Left ventricle myocardium superior (tissue), 1 donor: Measurements from ENCODE around the gene NRN1L. TPM values are rescaled to one million over a fixed set of nuclear protein-coding genes. Genes with fewer than 3 reads are reported as not detected.

Experiments used
- ATAC-seq: fragments of 200-7000 bp; cut with Tn5 transposase; one replicate; pipeline ENCODE4 v1.9.1; 2020; ENCODE audit warnings: mild to moderate bottlenecking, moderate library complexity
- DNase-seq: peaks from one replicate; pipeline ENCODE4 v3.0.0-alpha.2; 2020
- intact Hi-C: fragments of 100-400 bp; cut with micrococcal nuclease; formaldehyde crosslinking; loops from one replicate; pipeline ENCODE4 v1.11.0; 2022
- total RNA-seq: library from RNA; stranded (reverse); fragmentation: NEBNext Ultra II Directional; extraction: Animal tissue kit (Norgen Biotek cat#: 25700); gene quantifications from one replicate; pipeline ENCODE4 v1.2.1, GENCODE V29; 2021
- donor health status: DM: no; HTN: yes; CAD: no; lungs with severe emphysema.

NRN1L gene
- total RNA-seq, 1 donor from 2014 or later = not detected

- intact Hi-C loops = no loop called here
- ATAC-seq = no peak
- no peak for DNase-seq
Observed at GRCh38 chr16:67930678-67931211, 46.1 kb downstream of the NRN1L start.

GRCh38 chr16:67931712-67932461 is 47.2 kb downstream of the NRN1L start, which contains the start of gene CTRL:
Gene CTRL (minus strand): TSS chr16:67931862. CDS start chr16:67931852, 10 bp downstream.
- DNase-seq (no peak), ATAC-seq (no peak)
- intact Hi-C loops = no loop called here

DNA sequence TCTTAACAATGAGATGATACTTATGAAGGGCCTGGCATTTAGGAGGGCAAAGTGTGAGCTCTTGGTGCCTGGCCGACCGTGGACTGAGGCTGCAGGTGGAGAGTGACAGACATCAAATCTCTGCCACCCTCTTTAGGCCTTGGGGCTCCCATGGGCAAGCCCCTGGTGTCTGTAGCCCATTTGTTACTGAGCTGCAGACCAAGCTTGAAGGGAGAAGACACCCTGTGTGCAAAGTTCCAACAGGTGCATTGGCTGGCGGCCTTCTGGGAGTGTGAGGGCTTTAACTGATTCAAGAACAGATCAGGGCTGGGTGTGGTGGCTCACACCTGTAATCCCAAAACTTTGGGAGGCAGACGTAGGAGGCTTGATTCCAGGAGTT is 47.8 kb downstream of the NRN1L start:
- intact Hi-C loops = no loop called here
- no peak for ATAC-seq
- DNase-seq = no peak

DNA sequence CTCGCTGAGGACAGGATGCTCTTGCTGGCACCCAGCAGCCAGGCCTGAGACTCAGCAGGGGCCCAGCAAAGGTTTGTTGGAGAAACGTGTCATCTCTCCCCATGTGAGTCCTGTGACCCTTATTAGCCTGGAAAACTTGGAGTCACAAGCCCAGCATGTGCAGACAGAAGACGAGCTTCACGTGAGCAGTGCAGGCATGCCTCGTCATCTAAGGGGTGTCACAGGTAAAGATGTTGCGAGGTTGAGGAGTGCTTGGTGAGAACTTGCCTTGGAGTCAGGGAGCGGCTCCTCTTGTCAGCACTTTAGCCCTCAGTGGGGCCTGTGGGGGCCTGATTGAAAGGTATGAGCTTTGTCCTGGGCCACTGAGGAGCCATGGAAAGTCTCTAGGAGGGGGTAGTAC is 49.1 kb downstream of the NRN1L start:
- ATAC-seq (no peak), DNase-seq (no peak)
- intact Hi-C loops = no loop called here

DNA sequence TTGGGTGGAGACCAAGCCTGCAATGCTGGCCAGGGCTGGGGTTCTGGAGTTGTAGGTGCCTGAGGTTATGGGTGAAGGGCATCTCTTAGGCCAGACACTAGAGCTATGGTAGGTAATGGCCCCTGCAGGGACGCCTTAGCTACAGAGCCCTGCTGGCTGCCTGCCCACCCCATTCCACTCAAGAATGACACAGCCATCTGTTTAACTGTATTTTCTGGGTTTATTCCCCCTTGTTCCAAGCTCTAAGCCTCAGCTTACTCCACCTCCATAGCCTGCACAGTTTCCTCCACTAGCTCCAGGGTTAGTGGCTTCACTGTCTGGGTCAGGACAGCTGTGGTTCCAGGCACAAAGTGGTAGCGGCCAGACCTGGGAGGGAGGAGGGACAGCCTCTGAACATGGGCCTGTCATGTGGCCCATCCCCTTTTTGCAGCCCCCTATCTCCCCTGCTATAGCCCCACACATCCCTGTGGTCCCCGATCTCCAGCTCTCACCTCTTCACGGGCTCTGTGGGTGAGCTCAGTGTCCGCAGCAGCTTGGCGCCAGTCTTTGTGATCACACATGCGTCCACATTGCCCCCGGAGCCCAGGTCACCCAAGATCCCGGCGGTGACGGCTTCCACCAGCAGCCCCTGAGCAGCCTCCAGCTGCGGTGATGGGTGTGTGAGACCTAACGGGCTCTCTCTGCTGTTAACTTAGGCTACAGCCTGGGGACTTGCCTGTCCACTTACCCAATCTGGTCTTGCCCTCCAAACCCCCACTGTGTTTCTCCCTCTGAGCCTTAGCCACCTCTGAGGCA is 49.8 kb downstream of the NRN1L start:
- ATAC-seq = peak; percentile 0
- intact Hi-C loops = no loop called here
- DNase-seq = no peak

- intact Hi-C loops = no loop called here
- DNase-seq (no peak), ATAC-seq (peak; percentile 6)
Observed at GRCh38 chr16:67935101-67935401, 50.4 kb downstream of the NRN1L start.

DNA sequence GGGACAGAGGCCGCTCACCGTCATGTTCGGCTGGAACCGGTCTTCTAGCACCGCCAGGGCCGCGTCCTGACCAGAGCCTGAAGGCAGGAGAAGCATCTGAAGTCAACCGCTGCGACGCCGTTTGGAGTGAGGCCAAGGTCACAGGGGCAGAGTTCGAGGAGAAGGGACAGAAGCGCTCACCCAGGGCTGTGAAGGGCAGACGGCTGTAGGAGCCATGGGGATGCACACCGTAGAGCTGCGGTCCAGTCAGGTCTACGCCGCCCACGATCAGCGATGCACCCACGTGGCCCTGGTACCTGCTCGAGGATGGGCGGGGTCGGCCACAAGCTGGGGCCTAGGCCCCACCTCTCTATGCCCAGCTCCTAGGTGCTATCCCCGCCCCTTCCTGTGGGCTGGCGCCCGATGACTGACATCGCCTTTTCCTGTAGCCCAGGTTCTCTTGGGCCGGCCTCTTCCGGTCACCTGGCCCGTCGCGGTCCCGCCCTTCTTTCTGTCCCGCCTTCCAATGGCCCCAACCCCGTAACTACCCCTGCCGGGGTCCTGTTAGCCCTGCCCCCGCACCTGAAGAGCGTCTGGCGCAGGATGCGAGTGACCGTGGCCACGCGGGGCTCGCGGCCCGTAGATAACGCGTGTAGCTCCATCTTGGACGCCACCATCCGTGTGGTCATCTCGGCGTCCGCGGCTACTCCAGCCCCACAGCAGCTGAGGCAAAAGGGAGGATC is 50.9 kb downstream of the NRN1L start:
- ATAC-seq (peak; percentile 91), DNase-seq (peak; percentile 96)
- intact Hi-C loops = no loop called here

Other genes starting within 250 kb of the NRN1L start
- 0.94 TPM for gene CARMIL2, start 239.7 kb upstream of the NRN1L start, total RNA-seq
- gene ACD, start 224.6 kb upstream of the NRN1L start, total RNA-seq = 7.8 TPM
- gene PARD6A, start 223.9 kb upstream of the NRN1L start, total RNA-seq = 3.7 TPM
- 9.8 TPM for gene ENKD1, start 218.1 kb upstream of the NRN1L start, total RNA-seq
- gene C16orf86, start 218.1 kb upstream of the NRN1L start, total RNA-seq = 2.2 TPM
- 8.1 TPM for gene GFOD2, start 165.6 kb upstream of the NRN1L start, total RNA-seq
- 11.8 TPM for gene RANBP10, start 78.3 kb upstream of the NRN1L start, total RNA-seq
- gene TSNAXIP1, start 78.0 kb upstream of the NRN1L start, total RNA-seq = 0.37 TPM
- 32.6 TPM for gene THAP11, start 42.6 kb upstream of the NRN1L start, total RNA-seq
- 84.4 TPM for gene NUTF2, start 38.0 kb upstream of the NRN1L start, total RNA-seq
- gene CENPT, start 37.2 kb upstream of the NRN1L start, total RNA-seq = 20.8 TPM
- 31.8 TPM for gene EDC4, start 11.8 kb upstream of the NRN1L start, total RNA-seq
- 18.1 TPM for gene PSKH1, start 8.4 kb downstream of the NRN1L start, total RNA-seq
- gene CTRL, start 47.0 kb downstream of the NRN1L start, total RNA-seq = 0.37 TPM
- gene PSMB10, start 52.0 kb downstream of the NRN1L start, total RNA-seq = 54.1 TPM
- gene LCAT, start 59.2 kb downstream of the NRN1L start, total RNA-seq = 21.9 TPM
- gene SLC12A4, start 83.8 kb downstream of the NRN1L start, total RNA-seq = 95.5 TPM
- not detected for gene DPEP3, start 95.6 kb downstream of the NRN1L start, total RNA-seq
- gene DPEP2, start 114.6 kb downstream of the NRN1L start, total RNA-seq = 2.2 TPM
- not detected for gene DPEP2NB, start 131.0 kb downstream of the NRN1L start, total RNA-seq
- gene DDX28, start 138.3 kb downstream of the NRN1L start, total RNA-seq = 7.7 TPM
- gene DUS2, start 138.4 kb downstream of the NRN1L start, total RNA-seq = 4.9 TPM
- 24.7 TPM for gene NFATC3, start 200.5 kb downstream of the NRN1L start, total RNA-seq